Heart left ventricle (tissue), 13 donors: ENCODE results near the gene HOXD8.

Experiments
- CTCF ChIP-seq, 12 donors: fragments of 200-600 bp; sonication (generic) in 4 of 12; IDR thresholded peaks; one replicate each; pipeline versions ENCODE4 v1.5.0 to v1.8.0; 2018 to 2022; ENCODE audit warnings: antibody characterized with exemption in 12 of 12, mild to moderate bottlenecking in 5 of 12
- POLR2A ChIP-seq, 2 donors: fragments of 450-650 bp; IDR thresholded peaks; one replicate each; pipeline ENCODE4 v1.6.1; 2017; ENCODE audit warnings: antibody characterized with exemption in 2 of 2, mild to moderate bottlenecking in 2 of 2, moderate library complexity in 2 of 2
- donor health status: ischemic (EF 13 %, LVEDD 7.1; RV severe dilation, severe dysfunction).
- donor health status: DM: no; HTN: yes; CAD: no.
- donor health status: DM: no; HTN: no; CAD: no.
- donor health status: ischemic (EF 25% LVEDD 6.9; RV normal size, moderate dysfunction).
- donor health status: ischemic (EF 25% LVEDD 5.7; RV mildly dilated, moderate dysfunction).
- donor health status: ischemic (EF 35%, LVEDD 5.7; RV mildly dilated, moderate dysfunction).
- donor health status: nonischemic (EF 11% LVEDD 7.7; RV severe dilation, severe dysfunction).
- donor health status: DM: yes; HTN: yes; CAD: no.
- donor health status: PGD.
- donor health status: ischemic (EF 29% LVEDD 5.4; RV normal size, mild dysfunction).
- donor health status: nonischemic (EF 23%, LVEDD 6.1; RV moderate dilation, normal function).

- TF ChIP-seq CTCF (IDR thresholded peaks at IDR 0.05) (no peak), POLR2A (IDR thresholded peaks at IDR 0.05) (no peak)
Measured at GRCh38 chr2:176146101-176146500, 16.6 kb downstream of the HOXD8 start.
